Mesendoderm (in vitro differentiated cells): Measurements from ENCODE around the gene UBASH3A.

Source experiments
- DNase-seq: peaks from one replicate; pipeline ENCODE4 v3.0.0; 2013
- H2AK5ac ChIP-seq: 2 replicates; pipeline ENCODE4 v1.6.1; 2013; ENCODE audit warnings: low read length, inconsistent platforms
- H2BK120ac ChIP-seq: 2 replicates; pipeline ENCODE4 v1.6.1; 2013; ENCODE audit warnings: low read depth, mild to moderate bottlenecking, low read length, moderate library complexity, mixed read lengths
- H2BK15ac ChIP-seq: replicated peaks from 2 replicates; pipeline ENCODE4 v1.6.1; 2013; ENCODE audit warnings: low read depth, mild to moderate bottlenecking, moderate library complexity
- H2BK5ac ChIP-seq: 2 replicates; pipeline ENCODE4 v1.6.1; 2013; ENCODE audit warnings: low read length, inconsistent platforms
- H3K18ac ChIP-seq: 2 replicates; pipeline ENCODE4 v1.6.1; 2013; ENCODE audit warnings: mild to moderate bottlenecking, low read length, mixed read lengths
- H3K23ac ChIP-seq: one replicate; pipeline ENCODE4 v1.6.1; 2013; ENCODE audit warnings: low read length
- H3K27ac ChIP-seq: 2 replicates; pipeline ENCODE4 v1.5.1; 2013; ENCODE audit warnings: low read depth, mild to moderate bottlenecking, inconsistent platforms, low read length, moderate library complexity
- H3K27me3 ChIP-seq: 2 replicates; pipeline ENCODE4 v1.6.1; 2013; ENCODE audit warnings: low read length, control low read depth, mild to moderate bottlenecking, inconsistent platforms; ENCODE audit not compliant: insufficient read depth, poor library complexity
- H3K36me3 ChIP-seq: 2 replicates; pipeline ENCODE4 v1.6.1; 2013; ENCODE audit warnings: low read length, inconsistent platforms; ENCODE audit not compliant: control insufficient read depth, insufficient read depth
- H3K4ac ChIP-seq: one replicate; pipeline ENCODE4 v1.6.1; 2013; ENCODE audit warnings: low read depth, mild to moderate bottlenecking, low read length, moderate library complexity
- H3K4me1 ChIP-seq: 2 replicates; pipeline ENCODE4 v1.6.1; 2013; ENCODE audit warnings: low read depth, low read length, inconsistent platforms; ENCODE audit not compliant: control insufficient read depth
- H3K4me2 ChIP-seq: 2 replicates; pipeline ENCODE4 v1.6.1; 2013; ENCODE audit warnings: low read length
- H3K4me3 ChIP-seq: 2 replicates; pipeline ENCODE4 v1.5.1; 2013; ENCODE audit warnings: mild to moderate bottlenecking, low read length
- H3K56ac ChIP-seq: one replicate; pipeline ENCODE4 v1.6.1; 2013; ENCODE audit warnings: low read length
- H3K79me1 ChIP-seq: 2 replicates; pipeline ENCODE4 v1.6.1; 2013; ENCODE audit warnings: low read length, inconsistent platforms
- H3K79me2 ChIP-seq: 2 replicates; pipeline ENCODE4 v1.6.1; 2013; ENCODE audit warnings: mild to moderate bottlenecking, low read length; ENCODE audit not compliant: control insufficient read depth, insufficient read depth
- H3K9ac ChIP-seq: 2 replicates; pipeline ENCODE4 v1.6.1; 2013; ENCODE audit warnings: low read length, inconsistent platforms
- H4K5ac ChIP-seq: one replicate; pipeline ENCODE4 v1.6.1; 2013; ENCODE audit warnings: low read length
- H4K8ac ChIP-seq: one replicate; pipeline ENCODE4 v1.6.1; 2013; ENCODE audit warnings: low read depth, mild to moderate bottlenecking, control low read depth, low read length, moderate library complexity
- WGBS: extraction: QIAGEN DNeasy Blood & Tissue Kit; methylation state at CpG from one replicate; pipeline ENCODE4 v1.1.7; 2013; ENCODE audit warnings: low lambda C conversion rate, missing lambda C conversion rate; ENCODE audit not compliant: insufficient coverage; ENCODE audit errors: extremely low coverage; 5-methylcytosine and 5-hydroxymethylcytosine counted together

The UBASH3A gene

DNA sequence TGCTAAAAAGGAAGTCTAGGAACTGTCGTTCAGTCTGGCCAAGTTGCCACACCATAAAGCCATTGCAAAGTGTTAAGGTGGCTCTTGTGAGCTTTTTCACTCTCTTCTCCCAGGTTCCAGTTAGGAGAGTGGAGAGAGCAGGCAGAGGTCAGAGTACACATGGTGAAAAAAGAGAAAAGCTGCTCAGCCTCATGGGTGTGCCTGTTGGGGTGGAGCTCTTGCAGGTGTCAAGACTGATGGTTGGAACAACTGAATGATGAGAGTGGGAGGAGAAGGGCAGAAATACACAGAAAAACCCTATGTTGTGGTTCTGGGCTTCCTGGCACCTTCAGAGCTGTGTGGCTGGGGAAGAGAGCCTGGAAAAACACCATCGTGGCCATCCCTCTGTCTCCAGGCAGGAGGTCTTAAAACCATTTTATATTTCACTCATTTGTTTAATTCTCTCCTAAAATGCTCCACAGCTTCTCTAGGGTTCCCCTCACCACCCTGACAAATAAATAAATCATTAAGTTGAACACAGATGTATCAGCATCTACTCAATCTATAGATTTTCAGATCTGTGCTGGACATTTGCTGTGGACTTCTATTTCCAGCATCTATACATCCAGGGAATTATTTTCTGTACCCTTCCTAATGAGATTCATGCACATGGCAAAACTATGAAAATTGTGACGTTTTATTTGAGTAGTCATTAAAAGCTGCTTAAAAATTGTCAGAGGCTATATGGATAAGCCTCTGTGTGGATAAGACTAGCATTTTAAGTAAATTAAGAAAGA, 17.5 kb downstream of the UBASH3A start:
- H2BK15ac ChIP-seq: no peak overlapping the region
- H3K79me2 ChIP-seq: no peaks in the 10 kb centered on the region
- H3K4me3 ChIP-seq: no peak overlapping the region
- no peak overlapping the region for H4K8ac ChIP-seq
- no peak overlapping the region for H3K23ac ChIP-seq
- H2BK5ac ChIP-seq: no peak overlapping the region
- no peak overlapping the region for H3K9ac ChIP-seq
- H3K4ac ChIP-seq: no peak overlapping the region
- H3K56ac ChIP-seq: no peak overlapping the region
- H3K18ac ChIP-seq: no peak overlapping the region
- H3K4me2 ChIP-seq: no peak overlapping the region
- no peaks in the 10 kb centered on the region for H3K27me3 ChIP-seq
- H4K5ac ChIP-seq: no peak overlapping the region
- no peak overlapping the region for H2AK5ac ChIP-seq
- no peaks in the 10 kb centered on the region for H3K4me1 ChIP-seq
- H2BK120ac ChIP-seq: no peak overlapping the region
- H3K27ac ChIP-seq: no peak overlapping the region
- H3K36me3 ChIP-seq: no peaks in the 10 kb centered on the region
- no CpG with 5 or more reads among the region's 3 CpGs for WGBS
- no peak for DNase-seq
- no peaks in the 10 kb centered on the region for H3K79me1 ChIP-seq

DNA sequence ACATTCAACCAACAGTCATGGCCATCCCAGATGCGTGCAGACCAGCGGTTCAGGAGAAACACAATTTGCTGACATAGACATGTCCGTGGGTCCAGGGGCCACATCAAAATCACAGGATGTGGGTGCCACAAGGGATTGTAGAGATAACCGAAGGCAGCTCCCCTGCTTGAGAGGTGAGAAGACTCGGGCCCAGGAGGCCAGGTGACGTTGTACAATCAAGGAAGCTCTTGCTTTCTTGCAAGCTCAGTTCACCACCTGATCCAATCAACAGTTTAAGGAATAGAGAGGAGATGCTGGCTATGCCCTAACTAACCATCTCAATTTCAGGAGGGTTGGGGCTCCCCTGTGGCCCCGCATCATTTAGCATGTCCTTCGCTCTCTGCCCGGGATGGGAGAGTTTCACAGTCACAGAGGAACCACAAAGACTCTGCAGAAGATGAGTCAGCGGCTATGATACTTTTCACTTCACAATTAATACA, 19.5 kb downstream of the UBASH3A start:
- no peaks in the 10 kb centered on the region for H3K4me1 ChIP-seq
- no peak overlapping the region for H3K4me3 ChIP-seq
- no peak overlapping the region for H3K9ac ChIP-seq
- no CpG with 5 or more reads among the region's 10 CpGs for WGBS
- no peak overlapping the region for H2BK120ac ChIP-seq
- no peaks in the 10 kb centered on the region for H3K36me3 ChIP-seq
- no peak overlapping the region for H3K23ac ChIP-seq
- no peaks in the 10 kb centered on the region for H3K79me2 ChIP-seq
- H2BK15ac ChIP-seq: no peak overlapping the region
- H3K4ac ChIP-seq: no peak overlapping the region
- no peak overlapping the region for H4K8ac ChIP-seq
- H3K27ac ChIP-seq: no peak overlapping the region
- H2AK5ac ChIP-seq: no peak overlapping the region
- no peak overlapping the region for H3K4me2 ChIP-seq
- H3K27me3 ChIP-seq: no peaks in the 10 kb centered on the region
- no peaks in the 10 kb centered on the region for H3K79me1 ChIP-seq
- H3K18ac ChIP-seq: no peak overlapping the region
- H2BK5ac ChIP-seq: no peak overlapping the region
- H4K5ac ChIP-seq: no peak overlapping the region
- H3K56ac ChIP-seq: no peak overlapping the region
- DNase-seq: no peak

DNA sequence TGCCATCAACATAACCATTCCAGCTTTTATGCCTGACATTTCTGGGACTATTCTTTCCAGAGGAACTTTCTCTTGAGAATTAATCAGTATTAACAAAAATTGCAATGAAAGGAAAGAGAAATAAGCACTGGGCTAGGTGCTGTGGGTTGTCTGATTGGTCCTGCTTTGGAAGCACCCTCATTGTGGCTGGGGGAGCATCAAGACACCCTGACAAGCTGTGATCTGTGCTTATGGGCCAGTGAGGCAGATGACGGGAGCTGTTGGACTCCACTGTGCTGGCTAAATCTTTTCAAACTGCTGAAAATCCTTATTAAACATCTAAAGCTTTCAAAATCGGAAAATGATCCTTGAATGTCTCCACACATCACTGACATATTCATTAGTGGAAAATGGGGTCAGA, 20.0 kb downstream of the UBASH3A start:
- Histone ChIP-seq H3K4me1 (no peaks in the 10 kb centered on the region), H3K9ac (no peak overlapping the region), H3K79me1 (no peaks in the 10 kb centered on the region), H3K36me3 (no peaks in the 10 kb centered on the region), H4K5ac (no peak overlapping the region), H3K18ac (no peak overlapping the region), H3K23ac (no peak overlapping the region), H3K27me3 (no peaks in the 10 kb centered on the region), H2BK120ac (no peak overlapping the region), H3K79me2 (no peaks in the 10 kb centered on the region), H3K27ac (no peak overlapping the region), H2BK5ac (no peak overlapping the region), H3K4me2 (no peak overlapping the region), H2AK5ac (no peak overlapping the region), H4K8ac (no peak overlapping the region), H3K4me3 (no peak overlapping the region), H3K4ac (no peak overlapping the region), H2BK15ac (no peak overlapping the region), H3K56ac (no peak overlapping the region)
- no peak for DNase-seq
- no CpG with 5 or more reads among the region's 2 CpGs for WGBS

DNA sequence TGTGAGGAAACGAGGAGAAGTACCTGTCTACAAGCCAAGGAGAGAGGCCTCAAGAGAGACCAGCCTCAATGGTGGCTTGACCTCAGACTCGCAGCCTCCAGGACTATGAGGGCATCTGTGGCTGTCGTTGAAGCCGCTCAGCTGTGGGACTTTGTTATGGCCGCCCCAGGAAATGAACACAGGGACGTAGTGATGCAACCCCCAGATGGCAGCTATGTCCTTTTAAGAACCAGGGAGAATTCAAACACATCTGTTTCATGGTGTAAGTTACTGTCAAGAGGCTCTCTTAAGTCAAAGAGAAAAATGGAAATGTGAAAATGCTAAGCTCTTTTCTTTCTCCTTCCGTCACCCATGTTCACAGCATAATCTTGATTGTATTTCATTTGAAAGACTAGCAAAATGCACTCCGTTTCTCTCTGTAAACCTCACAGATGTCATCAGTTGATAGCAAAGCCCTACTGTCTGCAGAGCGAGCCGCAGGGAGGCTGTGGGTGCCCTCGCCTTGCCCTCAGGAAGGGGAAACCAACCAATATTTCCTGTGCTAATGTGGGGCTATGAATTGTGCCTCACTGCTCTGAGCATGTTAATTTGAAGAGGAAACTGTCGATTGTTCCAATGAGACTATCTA, 21.3 kb downstream of the UBASH3A start:
- no peaks in the 10 kb centered on the region for H3K36me3 ChIP-seq
- H3K23ac ChIP-seq: no peak overlapping the region
- no peak overlapping the region for H3K4me3 ChIP-seq
- no peak overlapping the region for H4K8ac ChIP-seq
- WGBS: no CpG with 5 or more reads among the region's 12 CpGs
- H3K79me1 ChIP-seq: no peaks in the 10 kb centered on the region
- H3K4me2 ChIP-seq: no peak overlapping the region
- H2AK5ac ChIP-seq: no peak overlapping the region
- no peak overlapping the region for H2BK120ac ChIP-seq
- DNase-seq: no peak
- no peaks in the 10 kb centered on the region for H3K4me1 ChIP-seq
- no peak overlapping the region for H2BK5ac ChIP-seq
- no peak overlapping the region for H3K27ac ChIP-seq
- H3K18ac ChIP-seq: no peak overlapping the region
- no peaks in the 10 kb centered on the region for H3K79me2 ChIP-seq
- no peak overlapping the region for H3K4ac ChIP-seq
- H2BK15ac ChIP-seq: no peak overlapping the region
- H3K27me3 ChIP-seq: no peaks in the 10 kb centered on the region
- H4K5ac ChIP-seq: no peak overlapping the region
- H3K9ac ChIP-seq: no peak overlapping the region
- no peak overlapping the region for H3K56ac ChIP-seq

DNA sequence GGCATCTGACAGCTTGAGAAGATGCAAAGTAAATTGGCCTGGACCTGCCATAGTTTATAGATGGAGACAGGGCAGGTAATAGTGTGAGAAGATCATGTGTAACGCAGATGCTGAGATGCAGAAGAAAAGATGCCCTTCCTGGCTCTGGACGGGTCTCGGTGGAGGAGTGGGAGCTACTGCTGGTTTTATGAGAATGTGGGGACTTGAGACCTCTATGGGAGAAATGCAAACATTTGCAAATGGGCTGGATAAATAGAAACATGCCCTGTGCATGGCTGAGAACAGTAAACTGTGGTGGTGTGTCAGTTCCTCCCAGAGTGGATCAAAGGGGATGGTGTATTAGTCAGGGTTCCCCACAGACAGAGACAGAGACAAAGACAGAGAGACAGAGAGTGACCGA, 21.9 kb downstream of the UBASH3A start:
- no peak overlapping the region for H2AK5ac ChIP-seq
- H3K56ac ChIP-seq: no peak overlapping the region
- DNase-seq: no peak
- H3K4ac ChIP-seq: no peak overlapping the region
- H2BK5ac ChIP-seq: no peak overlapping the region
- no peak overlapping the region for H3K18ac ChIP-seq
- H3K36me3 ChIP-seq: no peaks in the 10 kb centered on the region
- H2BK120ac ChIP-seq: no peak overlapping the region
- no peak overlapping the region for H3K23ac ChIP-seq
- H4K8ac ChIP-seq: no peak overlapping the region
- no peak overlapping the region for H3K27ac ChIP-seq
- no peak overlapping the region for H3K4me2 ChIP-seq
- H3K79me1 ChIP-seq: no peaks in the 10 kb centered on the region
- no CpG with 5 or more reads among the region's 4 CpGs for WGBS
- no peaks in the 10 kb centered on the region for H3K79me2 ChIP-seq
- H4K5ac ChIP-seq: no peak overlapping the region
- H3K27me3 ChIP-seq: no peaks in the 10 kb centered on the region
- H3K4me1 ChIP-seq: no peaks in the 10 kb centered on the region
- no peak overlapping the region for H2BK15ac ChIP-seq
- no peak overlapping the region for H3K4me3 ChIP-seq
- H3K9ac ChIP-seq: no peak overlapping the region
